HFFc6 (cell line): Measurements from ENCODE around the gene AKAP1. TPM values are rescaled to one million over a fixed set of nuclear protein-coding genes. Genes with fewer than 3 reads are reported as not detected.

Source experiments
- DNase-seq: peaks from one replicate; pipeline ENCODE4 v3.0.0-alpha.2; 2018
- H3K27ac Mint-ChIP-seq: 2 replicates; pipeline ENCODE4 v1.8.0; 2020; ENCODE audit warnings: mild to moderate bottlenecking, mixed read lengths
- H3K27me3 Mint-ChIP-seq: 2 replicates; pipeline ENCODE4 v1.8.0; 2021; ENCODE audit warnings: mild to moderate bottlenecking, moderate library complexity, mixed read lengths; ENCODE audit not compliant: insufficient read depth
- H3K36me3 Mint-ChIP-seq: 2 replicates; pipeline ENCODE4 v1.8.0; 2021; ENCODE audit warnings: low read depth, mixed read lengths
- H3K4me1 Mint-ChIP-seq: 2 replicates; pipeline ENCODE4 v1.8.0; 2020; ENCODE audit warnings: low read depth, mixed read lengths
- H3K4me3 Mint-ChIP-seq: 2 replicates; pipeline ENCODE4 v1.8.0; 2020; ENCODE audit warnings: mild to moderate bottlenecking, moderate library complexity, mixed read lengths
- H3K9me3 Mint-ChIP-seq: 2 replicates; pipeline ENCODE4 v1.8.0; 2020; ENCODE audit warnings: mild to moderate bottlenecking, mixed read lengths
- total RNA-seq, 6 experiments: library from RNA; stranded (reverse); fragmentation: NEBNext Ultra II Directional; extraction: Animal tissue kit (Norgen Biotek cat#: 25700); gene quantifications; 2 replicates in 1 of 6; 3 replicates in 5 of 6; pipeline ENCODE4 v1.2.3, GENCODE V29; 2021
- TF ChIP-seq, protein P1 (sequence below): fragments of 200-600 bp; sonication (generic); IDR thresholded peaks from 2 replicates; pipeline ENCODE4 v1.5.0; 2021; ENCODE audit warnings: antibody characterized with exemption, mild to moderate bottlenecking

AKAP1 gene
- total RNA-seq, 6 experiments from 2014 or later, result 9.7 to 12.6 (median 10.7) TPM

DNA sequence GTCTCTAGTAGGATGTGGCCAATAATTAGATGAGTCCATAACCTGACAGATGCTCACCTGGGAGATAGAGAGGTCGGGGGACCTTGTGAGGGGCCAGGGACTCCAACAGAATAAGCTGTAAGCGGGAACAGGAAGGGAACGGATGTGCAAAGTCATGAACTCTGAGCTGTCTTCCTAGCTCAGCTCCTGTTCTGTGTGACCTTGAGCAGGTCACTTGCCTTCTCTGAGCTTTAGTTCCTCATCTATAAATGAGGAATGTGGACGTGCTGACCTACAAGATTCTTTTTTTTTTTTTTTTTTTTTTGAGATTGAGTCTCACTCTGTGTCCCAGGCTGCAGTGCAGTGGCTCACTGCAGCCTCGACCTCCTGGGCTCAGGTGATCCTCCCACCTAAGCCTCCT, 58.9 kb downstream of the AKAP1 start:
- H3K4me1 Mint-ChIP-seq, result peaks cover 5% of the 10 kb centered on the region; the same call in 1 of the 2 replicates
- H3K27ac Mint-ChIP-seq, result no peak overlapping the region
- H3K27me3 Mint-ChIP-seq, result peaks cover 29% of the 10 kb centered on the region
- H3K4me3 Mint-ChIP-seq, result no peak overlapping the region
- peaks cover 5% of the 10 kb centered on the region; the same call in 1 of the 2 replicates for H3K36me3 Mint-ChIP-seq
- peaks cover 5% of the 10 kb centered on the region for H3K9me3 Mint-ChIP-seq
- TF ChIP-seq, protein P1, sequence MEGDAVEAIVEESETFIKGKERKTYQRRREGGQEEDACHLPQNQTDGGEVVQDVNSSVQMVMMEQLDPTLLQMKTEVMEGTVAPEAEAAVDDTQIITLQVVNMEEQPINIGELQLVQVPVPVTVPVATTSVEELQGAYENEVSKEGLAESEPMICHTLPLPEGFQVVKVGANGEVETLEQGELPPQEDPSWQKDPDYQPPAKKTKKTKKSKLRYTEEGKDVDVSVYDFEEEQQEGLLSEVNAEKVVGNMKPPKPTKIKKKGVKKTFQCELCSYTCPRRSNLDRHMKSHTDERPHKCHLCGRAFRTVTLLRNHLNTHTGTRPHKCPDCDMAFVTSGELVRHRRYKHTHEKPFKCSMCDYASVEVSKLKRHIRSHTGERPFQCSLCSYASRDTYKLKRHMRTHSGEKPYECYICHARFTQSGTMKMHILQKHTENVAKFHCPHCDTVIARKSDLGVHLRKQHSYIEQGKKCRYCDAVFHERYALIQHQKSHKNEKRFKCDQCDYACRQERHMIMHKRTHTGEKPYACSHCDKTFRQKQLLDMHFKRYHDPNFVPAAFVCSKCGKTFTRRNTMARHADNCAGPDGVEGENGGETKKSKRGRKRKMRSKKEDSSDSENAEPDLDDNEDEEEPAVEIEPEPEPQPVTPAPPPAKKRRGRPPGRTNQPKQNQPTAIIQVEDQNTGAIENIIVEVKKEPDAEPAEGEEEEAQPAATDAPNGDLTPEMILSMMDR, result no peak
- DNase-seq, result no peak

- peaks cover 11% of the 10 kb centered on the region for H3K9me3 Mint-ChIP-seq
- peaks cover 27% of the 10 kb centered on the region for H3K27me3 Mint-ChIP-seq
- TF ChIP-seq, protein P1, result no peak
- H3K27ac Mint-ChIP-seq, result no peak overlapping the region
- peaks cover 7% of the 10 kb centered on the region; the same call in 1 of the 2 replicates for H3K36me3 Mint-ChIP-seq
- peaks cover 5% of the 10 kb centered on the region; the same call in 1 of the 2 replicates for H3K4me1 Mint-ChIP-seq
- DNase-seq, result no peak
- H3K4me3 Mint-ChIP-seq, result no peak overlapping the region
Observed at GRCh38 chr17:57144567-57144966, 59.5 kb downstream of the AKAP1 start.

DNA sequence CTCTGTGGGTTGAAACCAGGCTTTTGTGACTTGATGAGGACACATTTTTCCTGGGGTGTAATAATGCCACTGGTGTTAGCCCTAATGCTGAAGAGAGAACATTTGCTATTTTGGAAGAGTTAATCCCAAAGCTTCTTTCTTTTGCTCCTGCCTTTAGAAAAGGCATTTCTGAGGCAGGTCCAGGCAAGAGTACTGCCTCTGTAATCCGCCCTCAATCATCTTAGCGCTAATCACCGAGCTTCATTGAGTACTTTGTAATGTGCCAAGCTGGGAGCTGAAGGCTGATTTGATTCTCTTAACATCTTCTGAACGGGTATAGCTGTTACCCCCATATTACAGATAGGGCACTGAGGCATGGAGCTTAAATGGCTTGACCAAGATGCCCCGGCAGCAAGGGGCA, 60.3 kb downstream of the AKAP1 start:
- Mint-ChIP-seq H3K27ac (no peak overlapping the region), H3K4me1 (peaks cover 5% of the 10 kb centered on the region; the same call in 1 of the 2 replicates), H3K27me3 (peaks cover 32% of the 10 kb centered on the region), H3K9me3 (peaks cover 11% of the 10 kb centered on the region), H3K4me3 (no peak overlapping the region), H3K36me3 (peaks cover 7% of the 10 kb centered on the region; the same call in 1 of the 2 replicates)
- TF ChIP-seq, protein P1, result no peak
- no peak for DNase-seq

DNA sequence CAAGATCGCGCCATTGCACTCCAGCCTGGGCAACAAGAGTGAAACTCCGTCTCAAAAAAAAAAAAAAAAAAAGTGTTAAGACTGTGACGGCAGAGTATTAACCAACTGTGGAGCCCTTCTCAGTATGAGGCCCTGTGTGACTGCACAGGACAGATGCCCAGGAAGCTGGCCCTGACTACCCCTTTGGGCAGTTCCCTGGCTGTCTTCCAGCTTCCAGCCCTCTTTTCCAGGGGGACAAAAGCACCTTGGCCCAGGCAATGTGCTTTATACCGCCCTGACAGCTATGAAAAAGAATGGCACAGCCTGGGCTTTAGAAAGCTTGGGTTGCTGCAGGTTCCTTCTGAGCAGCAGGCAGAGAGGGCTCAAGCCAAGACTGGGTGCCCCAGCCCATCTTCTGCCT, 61.2 kb downstream of the AKAP1 start:
- Mint-ChIP-seq H3K4me1 (peaks cover 5% of the 10 kb centered on the region; the same call in 1 of the 2 replicates), H3K27ac (no peak overlapping the region), H3K4me3 (no peak overlapping the region), H3K27me3 (peaks cover 39% of the 10 kb centered on the region), H3K36me3 (peaks cover 7% of the 10 kb centered on the region; the same call in 1 of the 2 replicates), H3K9me3 (peaks cover 19% of the 10 kb centered on the region)
- no peak for DNase-seq
- TF ChIP-seq, protein P1, result no peak

GRCh38 chr17:57151798-57152197, 66.8 kb downstream of the AKAP1 start:
- DNase-seq, result no peak
- H3K27ac Mint-ChIP-seq, result no peak overlapping the region
- TF ChIP-seq, protein P1, result no peak
- peaks cover 34% of the 10 kb centered on the region for H3K9me3 Mint-ChIP-seq
- no peak overlapping the region for H3K4me3 Mint-ChIP-seq
- H3K36me3 Mint-ChIP-seq, result peaks cover 7% of the 10 kb centered on the region; the same call in 1 of the 2 replicates
- H3K27me3 Mint-ChIP-seq, result peaks cover 48% of the 10 kb centered on the region
- H3K4me1 Mint-ChIP-seq, result no peaks in the 10 kb centered on the region
